ENCODE results near the gene DPH7.
"Not testable (repeated sequence)": the region's sequence is repeated elsewhere in the genome, so short reads cannot be mapped to it uniquely, and the experiment has no call there.

Gene DPH7

DNA sequence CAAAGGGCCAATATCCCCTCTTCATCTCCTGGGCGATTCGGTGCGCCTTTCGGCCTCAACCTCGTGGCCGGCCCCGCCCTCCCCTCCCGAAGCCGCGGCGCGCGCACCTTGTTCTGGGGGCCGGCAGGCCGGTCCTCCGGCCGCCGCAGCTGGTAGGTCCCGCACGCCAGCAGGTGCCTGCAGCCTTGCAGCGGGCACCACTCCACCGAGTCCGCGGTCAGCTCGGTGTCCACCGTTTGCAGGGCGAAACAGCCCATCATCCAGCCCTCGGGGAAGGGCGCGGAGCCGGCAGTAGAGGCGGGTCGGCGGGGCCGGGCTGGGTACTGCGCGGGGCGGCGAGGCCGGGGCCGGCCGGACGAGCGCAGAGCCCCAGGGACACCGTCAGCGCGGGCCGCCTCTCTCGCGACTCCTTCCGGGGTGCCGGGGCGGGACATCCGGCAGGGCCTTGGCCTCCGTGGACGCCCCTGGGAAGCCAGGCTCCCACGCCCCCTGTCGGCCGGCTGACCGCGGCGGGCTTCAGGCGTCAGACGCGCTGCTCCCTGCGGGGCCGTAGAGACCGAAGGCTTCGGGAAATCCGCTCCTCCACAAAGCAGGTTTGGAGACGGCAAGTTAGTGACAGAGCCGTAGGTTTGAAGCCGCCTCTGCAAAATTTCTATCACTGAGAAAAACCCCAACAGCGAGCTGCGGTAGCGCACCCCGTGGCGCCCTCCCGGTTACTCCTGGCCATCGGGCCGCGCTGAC is at the start of gene DPH7:
Gene DPH7 (minus strand): TSS at position 408 of the 741 bp plus-strand sequence. CDS start 148 bp downstream, at position 260.
- Mint-ChIP-seq H3K36me3 (ENCODE audit: low read depth) (peaks cover 25% of the 10 kb centered on the region), H3K9me3 (no peaks in the 10 kb centered on the region), H3K27me3 (ENCODE audit: low read depth) (no peaks in the 10 kb centered on the region), H3K4me3 (peak within 1 kb of the TSS; percentile 85), H3K27ac (peak within 1 kb of the TSS; percentile 59), H3K4me1 (ENCODE audit: low read depth) (peaks cover 21% of the 10 kb centered on the region)
- DNase-seq (ENCODE audit: low spot score): peak; percentile 94

DNA sequence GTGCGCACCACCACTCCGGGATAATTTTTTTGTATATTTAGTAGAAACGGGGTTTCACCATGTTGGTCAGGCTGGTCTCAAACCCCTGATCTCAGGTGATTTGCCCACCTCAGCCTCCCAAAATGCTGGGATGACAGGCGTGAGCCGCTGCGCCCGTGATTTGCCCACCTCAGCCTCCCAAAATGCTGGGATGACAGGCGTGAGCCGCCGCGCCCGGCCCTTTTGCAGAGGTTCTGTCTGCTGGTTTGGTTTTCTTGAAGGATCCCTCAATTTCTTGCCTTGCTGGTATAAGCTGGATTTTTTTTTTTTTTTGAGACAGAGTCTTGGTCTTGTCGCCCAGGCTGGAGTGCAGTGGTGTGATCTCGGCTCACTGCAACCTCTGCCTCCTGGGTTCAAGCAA is 48.7 kb upstream of the DPH7 start:
- peak overlapping the region; percentile 15 for H3K4me3 Mint-ChIP-seq
- DNase-seq (ENCODE audit: low spot score); H3K27ac Mint-ChIP-seq; H3K27me3 Mint-ChIP-seq (ENCODE audit: low read depth); H3K9me3 Mint-ChIP-seq: not testable (repeated sequence)
- peaks cover 33% of the 10 kb centered on the region for H3K4me1 Mint-ChIP-seq (ENCODE audit: low read depth)
- peaks cover 22% of the 10 kb centered on the region for H3K36me3 Mint-ChIP-seq (ENCODE audit: low read depth)

GRCh38 chr9:137626464-137626863 is 47.7 kb upstream of the DPH7 start:
- Mint-ChIP-seq H3K9me3 (no peaks in the 10 kb centered on the region), H3K27ac (no peak overlapping the region), H3K27me3 (ENCODE audit: low read depth) (no peaks in the 10 kb centered on the region), H3K36me3 (ENCODE audit: low read depth) (peaks cover 22% of the 10 kb centered on the region), H3K4me1 (ENCODE audit: low read depth) (peaks cover 33% of the 10 kb centered on the region), H3K4me3 (peak overlapping the region; percentile 51)
- DNase-seq (ENCODE audit: low spot score): no peak

- not testable (repeated sequence) for H3K4me3 Mint-ChIP-seq; DNase-seq (ENCODE audit: low spot score); H3K27me3 Mint-ChIP-seq (ENCODE audit: low read depth); H3K9me3 Mint-ChIP-seq
- Mint-ChIP-seq H3K27ac (peak overlapping the region; percentile 49), H3K4me1 (ENCODE audit: low read depth) (peaks cover 36% of the 10 kb centered on the region), H3K36me3 (ENCODE audit: low read depth) (peaks cover 19% of the 10 kb centered on the region)
Measured at GRCh38 chr9:137622211-137622610, 43.5 kb upstream of the DPH7 start.

DNA sequence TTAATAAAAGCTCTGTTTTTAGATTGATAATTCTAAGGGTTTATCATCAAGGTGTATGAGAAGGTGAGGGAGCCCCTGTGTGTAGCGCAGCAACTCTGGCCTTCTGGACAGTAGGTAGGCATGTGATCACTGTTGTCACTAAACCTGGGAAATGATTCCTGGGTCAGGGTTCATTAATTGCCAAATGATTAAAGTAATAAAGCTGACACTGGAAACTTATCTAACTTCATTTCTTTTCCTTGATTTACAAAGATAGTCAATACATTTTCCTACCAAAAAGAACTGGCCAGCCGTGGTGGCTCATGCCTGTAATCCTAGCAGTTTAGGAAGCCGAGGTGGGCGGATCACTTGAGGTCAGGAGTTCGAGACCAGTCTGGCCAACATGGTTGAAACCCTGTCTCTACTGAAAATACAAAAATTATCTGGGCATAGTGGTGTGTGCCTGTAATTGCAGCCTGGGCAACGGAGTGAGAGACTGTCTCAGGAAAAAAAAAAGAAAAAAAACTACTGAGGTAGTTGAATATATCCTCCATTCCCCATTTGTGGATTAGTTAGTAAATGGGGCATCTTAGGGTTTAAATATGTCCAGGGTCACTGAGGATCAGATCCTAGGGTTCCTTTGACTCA is 42.5 kb upstream of the DPH7 start:
- Mint-ChIP-seq H3K4me3 (peak overlapping the region; percentile 14), H3K27me3 (ENCODE audit: low read depth) (no peaks in the 10 kb centered on the region), H3K9me3 (no peaks in the 10 kb centered on the region), H3K36me3 (ENCODE audit: low read depth) (peaks cover 20% of the 10 kb centered on the region), H3K4me1 (ENCODE audit: low read depth) (peaks cover 35% of the 10 kb centered on the region), H3K27ac (no peak overlapping the region)
- no peak for DNase-seq (ENCODE audit: low spot score)

- no peaks in the 10 kb centered on the region for H3K27me3 Mint-ChIP-seq (ENCODE audit: low read depth)
- no peaks in the 10 kb centered on the region for H3K9me3 Mint-ChIP-seq
- peak overlapping the region; percentile 14 for H3K4me3 Mint-ChIP-seq
- no peak for DNase-seq (ENCODE audit: low spot score)
- no peak overlapping the region for H3K27ac Mint-ChIP-seq
- H3K36me3 Mint-ChIP-seq (ENCODE audit: low read depth): peaks cover 19% of the 10 kb centered on the region
- H3K4me1 Mint-ChIP-seq (ENCODE audit: low read depth): peaks cover 35% of the 10 kb centered on the region
Measured at GRCh38 chr9:137620581-137620980, 41.9 kb upstream of the DPH7 start.

DNA sequence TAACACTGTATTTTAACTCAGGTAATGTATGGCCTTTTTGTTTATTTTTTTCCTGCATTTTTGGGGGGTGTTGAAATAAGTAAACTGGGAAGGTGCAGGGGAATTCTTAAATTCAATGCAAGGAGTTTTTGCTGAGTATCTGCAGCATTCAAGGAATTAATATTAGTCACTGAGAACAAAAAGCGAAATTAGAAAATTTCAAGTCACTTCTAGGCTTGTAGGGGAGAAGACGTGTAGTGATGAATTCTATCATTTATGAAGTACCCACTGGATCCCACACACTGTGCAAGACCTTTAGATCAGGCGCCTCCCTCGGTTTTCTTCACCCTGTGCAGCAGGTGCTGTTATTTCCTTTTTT is 41.3 kb upstream of the DPH7 start:
- peaks cover 29% of the 10 kb centered on the region for H3K4me1 Mint-ChIP-seq (ENCODE audit: low read depth)
- peaks cover 15% of the 10 kb centered on the region for H3K36me3 Mint-ChIP-seq (ENCODE audit: low read depth)
- DNase-seq (ENCODE audit: low spot score): no peak
- H3K27ac Mint-ChIP-seq: peak overlapping the region; percentile 55
- no peaks in the 10 kb centered on the region for H3K9me3 Mint-ChIP-seq
- H3K27me3 Mint-ChIP-seq (ENCODE audit: low read depth): no peaks in the 10 kb centered on the region
- peak overlapping the region; percentile 83 for H3K4me3 Mint-ChIP-seq

GRCh38 chr9:137619240-137620047 is 40.7 kb upstream of the DPH7 start:
- no peaks in the 10 kb centered on the region for H3K27me3 Mint-ChIP-seq (ENCODE audit: low read depth)
- H3K27ac Mint-ChIP-seq: peak overlapping the region; percentile 55
- H3K36me3 Mint-ChIP-seq (ENCODE audit: low read depth): peaks cover 18% of the 10 kb centered on the region
- DNase-seq (ENCODE audit: low spot score): no peak
- H3K4me3 Mint-ChIP-seq: peak overlapping the region; percentile 83
- no peaks in the 10 kb centered on the region for H3K9me3 Mint-ChIP-seq
- H3K4me1 Mint-ChIP-seq (ENCODE audit: low read depth): peaks cover 29% of the 10 kb centered on the region

GRCh38 chr9:137618105-137619067 is 39.7 kb upstream of the DPH7 start, which contains the start of gene EHMT1:
EHMT1 (plus strand) TSS chr9:137619005; CDS start chr9:137619029, 24 bp downstream.
- peak; percentile 93 for DNase-seq (ENCODE audit: low spot score)
- Mint-ChIP-seq H3K9me3 (no peaks in the 10 kb centered on the region), H3K36me3 (ENCODE audit: low read depth) (peaks cover 16% of the 10 kb centered on the region), H3K4me3 (peak within 1 kb of the TSS; percentile 89), H3K27ac (peak within 1 kb of the TSS; percentile 94), H3K27me3 (ENCODE audit: low read depth) (no peaks in the 10 kb centered on the region), H3K4me1 (ENCODE audit: low read depth) (peaks cover 27% of the 10 kb centered on the region)

GRCh38 chr9:137615387-137615871 is 36.7 kb upstream of the DPH7 start:
- Mint-ChIP-seq H3K4me1 (ENCODE audit: low read depth) (peaks cover 17% of the 10 kb centered on the region), H3K9me3 (no peaks in the 10 kb centered on the region), H3K27ac (no peak overlapping the region), H3K27me3 (ENCODE audit: low read depth) (no peaks in the 10 kb centered on the region), H3K4me3 (no peak overlapping the region), H3K36me3 (ENCODE audit: low read depth) (peaks cover 16% of the 10 kb centered on the region)
- DNase-seq (ENCODE audit: low spot score): no peak

- Mint-ChIP-seq H3K4me3 (no peak overlapping the region), H3K4me1 (ENCODE audit: low read depth) (peaks cover 13% of the 10 kb centered on the region)
Measured at GRCh38 chr9:137614631-137615386, 36.1 kb upstream of the DPH7 start.

DNA sequence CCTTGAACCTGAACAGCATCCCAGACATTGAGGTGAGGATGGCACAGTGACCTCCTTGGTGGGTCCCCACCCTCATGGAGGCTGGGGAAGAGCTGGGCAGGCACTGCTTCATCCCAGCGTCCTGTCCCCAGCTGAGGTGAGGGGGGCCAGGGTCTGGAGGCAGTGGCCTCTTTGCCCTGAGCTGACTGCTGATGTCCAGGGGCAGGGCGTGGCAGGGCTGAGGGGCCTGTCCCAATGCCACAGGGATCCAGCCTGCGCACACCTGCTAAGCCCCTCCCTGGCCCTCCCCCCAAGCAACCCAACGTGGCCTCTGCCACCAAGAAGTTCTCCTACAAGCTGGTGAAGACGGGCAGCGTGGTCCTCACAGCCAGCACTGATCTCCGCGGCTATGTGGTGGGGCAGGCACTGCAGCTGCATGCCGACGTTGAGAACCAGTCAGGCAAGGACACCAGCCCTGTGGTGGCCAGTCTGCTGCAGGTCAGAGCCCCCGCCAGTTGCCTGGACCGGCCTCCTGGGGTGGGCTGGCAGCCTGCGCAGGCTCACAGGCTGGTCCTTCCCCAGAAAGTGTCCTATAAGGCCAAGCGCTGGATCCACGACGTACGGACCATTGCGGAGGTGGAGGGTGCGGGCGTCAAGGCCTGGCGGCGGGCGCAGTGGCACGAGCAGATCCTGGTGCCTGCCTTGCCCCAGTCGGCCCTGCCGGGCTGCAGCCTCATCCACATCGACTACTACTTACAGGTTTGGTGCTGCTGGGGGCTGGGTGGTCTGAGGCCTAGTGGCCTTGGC is 35.2 kb upstream of the DPH7 start:
- Mint-ChIP-seq H3K36me3 (ENCODE audit: low read depth) (peaks cover 13% of the 10 kb centered on the region), H3K27me3 (ENCODE audit: low read depth) (no peaks in the 10 kb centered on the region), H3K9me3 (no peaks in the 10 kb centered on the region), H3K27ac (no peak overlapping the region), H3K4me3 (no peak overlapping the region), H3K4me1 (ENCODE audit: low read depth) (peaks cover 13% of the 10 kb centered on the region)
- no peak for DNase-seq (ENCODE audit: low spot score)

More at GRCh38 chr9:137614631-137615386, 36.1 kb upstream of the DPH7 start:
- Mint-ChIP-seq H3K9me3 (no peaks in the 10 kb centered on the region), H3K36me3 (ENCODE audit: low read depth) (peaks cover 13% of the 10 kb centered on the region), H3K27ac (no peak overlapping the region), H3K27me3 (ENCODE audit: low read depth) (no peaks in the 10 kb centered on the region)
- DNase-seq (ENCODE audit: low spot score): no peak
